GM21717 (cell line): Measurements from ENCODE around the gene ARMC5.
"Not testable (repeated sequence)": the region's sequence is repeated elsewhere in the genome, so short reads cannot be mapped to it uniquely, and the experiment has no call there.

ENCODE experiments used
- ATAC-seq: cut with Tn5 transposase; IDR thresholded peaks from one replicate; pipeline ENCODE4 v1.9.1; 2021; ENCODE audit warnings: mild to moderate bottlenecking, moderate library complexity; ENCODE audit not compliant: unreplicated experiment

The ARMC5 gene

DNA sequence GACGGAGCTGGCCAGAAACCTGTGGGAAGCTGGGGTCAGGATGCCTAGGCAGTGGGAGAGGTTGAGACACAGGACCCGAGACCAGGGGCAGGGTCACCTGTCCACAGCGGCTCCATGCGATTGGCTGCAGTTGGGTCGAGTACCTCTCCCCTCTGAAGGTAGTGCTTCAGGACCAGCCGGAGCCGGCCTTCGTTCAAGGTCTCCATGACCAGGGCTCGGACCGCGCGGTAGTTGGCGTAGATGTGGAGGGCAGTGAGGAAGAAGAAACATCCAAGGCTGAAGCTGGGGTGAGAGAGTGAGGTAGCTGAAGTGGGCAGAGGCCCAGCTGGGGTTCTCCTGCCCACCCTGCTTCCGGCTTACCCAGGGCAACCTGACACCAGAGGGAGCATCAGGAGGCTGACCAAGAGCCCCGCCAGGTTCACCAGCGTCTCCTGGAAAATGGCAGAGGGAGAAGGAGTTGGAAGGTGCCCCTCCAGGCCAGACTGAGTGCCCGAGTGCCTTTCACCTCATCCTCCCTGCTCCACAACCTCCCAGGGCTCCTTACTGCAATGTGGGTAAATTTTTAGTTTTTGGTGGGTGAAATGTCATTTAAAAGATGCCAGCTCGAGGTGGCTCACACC is 34.3 kb downstream of the ARMC5 start:
- no peak for ATAC-seq

DNA sequence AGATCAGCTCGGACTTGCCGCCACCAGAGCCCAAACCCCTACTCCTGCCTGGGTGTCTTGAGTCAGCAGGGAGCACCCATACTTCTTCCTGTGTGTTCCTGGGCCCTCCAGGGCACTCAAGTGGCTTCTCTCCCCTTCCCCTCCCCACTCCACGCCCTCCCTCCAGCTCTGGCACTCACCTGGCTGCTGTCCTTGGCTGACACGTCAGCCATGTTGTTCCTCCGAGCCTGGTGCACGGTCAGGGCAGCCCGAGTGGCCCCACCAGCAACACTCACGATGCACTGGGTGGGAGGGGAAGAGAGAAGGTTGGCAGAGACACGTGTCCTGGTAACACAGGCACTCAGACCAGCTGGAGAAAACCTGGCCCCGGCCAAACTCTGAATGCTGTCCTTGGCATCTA is 37.4 kb downstream of the ARMC5 start:
- ATAC-seq = no peak

DNA sequence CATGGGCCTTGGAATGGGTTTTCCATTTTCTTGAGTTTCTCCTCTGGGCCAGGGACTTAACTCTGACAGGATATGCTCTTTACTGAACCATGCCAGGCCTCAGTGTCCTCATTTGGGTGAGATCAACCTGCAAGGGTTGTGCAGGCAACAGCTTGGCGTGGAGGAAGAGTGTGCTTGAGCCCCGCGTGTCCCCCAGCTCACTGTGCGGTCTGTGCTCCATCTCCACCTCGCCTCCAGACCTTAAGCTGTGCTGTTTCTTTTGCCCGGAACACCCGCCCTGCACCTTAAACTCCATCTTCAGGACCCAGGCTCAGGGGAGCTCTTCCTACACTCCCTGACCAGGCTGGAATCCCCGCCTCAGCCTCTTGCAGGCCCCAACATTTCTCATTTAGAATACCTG is 39.2 kb downstream of the ARMC5 start:
- ATAC-seq = no peak

DNA sequence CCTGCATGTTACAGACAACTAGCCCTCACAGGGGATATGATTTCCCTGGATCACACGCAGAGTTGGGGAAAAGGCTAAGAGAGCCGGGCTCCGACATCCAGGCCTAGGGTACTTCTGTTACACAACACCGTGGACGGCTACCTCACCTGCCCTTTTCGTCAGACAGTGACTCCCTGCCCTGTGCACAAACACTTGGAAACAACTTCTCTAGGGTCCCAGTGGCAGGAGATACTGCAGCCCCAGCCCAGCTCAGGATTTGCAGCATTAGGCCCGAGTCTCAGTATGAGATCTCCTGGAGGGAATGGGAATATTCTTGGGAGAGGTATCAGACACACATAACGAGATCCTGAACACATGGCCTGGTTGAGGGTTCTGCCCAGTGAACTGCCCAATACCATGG is 40.6 kb downstream of the ARMC5 start:
- ATAC-seq = no peak

- no peak for ATAC-seq
These were observed 42.1 kb downstream of the ARMC5 start for GRCh38 chr16:31501226-31501965.

GRCh38 chr16:31501966-31502348 is 42.7 kb downstream of the ARMC5 start:
- ATAC-seq = no peak

DNA sequence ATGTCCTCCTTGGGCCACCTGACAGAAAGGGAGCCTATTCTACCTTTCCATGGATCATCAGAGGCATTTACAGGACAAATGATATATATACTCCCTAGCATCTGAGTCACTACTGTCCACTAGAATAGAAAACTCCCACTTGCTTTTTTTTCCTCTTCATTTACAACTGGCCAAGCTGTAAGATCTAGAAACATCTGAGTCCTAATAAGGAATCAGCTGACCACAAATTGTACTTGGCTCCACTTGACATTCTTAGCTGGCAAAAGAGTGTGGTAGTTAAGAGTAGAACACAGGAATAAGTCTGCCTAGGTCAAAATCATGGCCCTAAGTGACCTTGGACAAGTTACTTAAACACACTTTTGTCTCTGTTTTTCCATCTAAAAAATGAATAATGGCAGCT is 43.7 kb downstream of the ARMC5 start:
- ATAC-seq = no peak

DNA sequence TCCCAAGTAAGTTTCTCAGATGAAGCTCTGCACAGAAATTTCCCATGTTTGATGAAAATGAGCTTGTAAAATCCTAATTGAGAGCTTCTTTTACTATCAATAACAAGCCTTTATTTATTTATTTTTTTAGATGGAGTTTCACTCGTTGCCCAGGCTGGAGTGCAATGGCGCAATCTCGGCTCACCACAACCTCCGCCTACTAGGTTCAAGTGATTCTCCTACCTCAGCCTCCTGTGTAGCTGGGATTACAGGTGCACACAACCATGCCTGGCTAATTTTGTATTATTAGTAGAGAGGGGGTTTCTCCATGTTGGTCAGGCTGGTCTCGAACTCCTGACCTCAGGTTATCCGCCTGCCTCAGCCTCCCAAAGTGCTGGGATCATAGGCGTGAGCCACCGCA is 44.3 kb downstream of the ARMC5 start:
- not testable (repeated sequence) for ATAC-seq

GRCh38 chr16:31504159-31504558 is 44.9 kb downstream of the ARMC5 start:
- ATAC-seq = no peak

- ATAC-seq = no peak
These were observed 46.2 kb downstream of the ARMC5 start for GRCh38 chr16:31505483-31505882.

DNA sequence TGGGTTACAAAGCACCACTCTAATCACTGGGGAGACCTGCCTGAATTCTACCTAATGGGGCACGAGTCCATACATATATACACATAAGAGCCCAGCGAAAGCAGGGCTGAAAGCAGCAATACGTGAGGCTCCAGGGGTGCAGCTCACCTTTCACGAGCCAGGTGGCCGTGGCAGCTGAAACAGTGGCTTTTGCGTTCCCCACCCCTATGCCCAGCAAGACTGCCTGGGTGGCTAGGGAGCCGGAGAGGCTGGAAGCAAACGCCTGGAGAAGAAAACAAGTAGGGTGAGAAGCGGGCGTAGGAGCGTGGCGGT is 48.3 kb downstream of the ARMC5 start:
- peak; percentile 2 for ATAC-seq

DNA sequence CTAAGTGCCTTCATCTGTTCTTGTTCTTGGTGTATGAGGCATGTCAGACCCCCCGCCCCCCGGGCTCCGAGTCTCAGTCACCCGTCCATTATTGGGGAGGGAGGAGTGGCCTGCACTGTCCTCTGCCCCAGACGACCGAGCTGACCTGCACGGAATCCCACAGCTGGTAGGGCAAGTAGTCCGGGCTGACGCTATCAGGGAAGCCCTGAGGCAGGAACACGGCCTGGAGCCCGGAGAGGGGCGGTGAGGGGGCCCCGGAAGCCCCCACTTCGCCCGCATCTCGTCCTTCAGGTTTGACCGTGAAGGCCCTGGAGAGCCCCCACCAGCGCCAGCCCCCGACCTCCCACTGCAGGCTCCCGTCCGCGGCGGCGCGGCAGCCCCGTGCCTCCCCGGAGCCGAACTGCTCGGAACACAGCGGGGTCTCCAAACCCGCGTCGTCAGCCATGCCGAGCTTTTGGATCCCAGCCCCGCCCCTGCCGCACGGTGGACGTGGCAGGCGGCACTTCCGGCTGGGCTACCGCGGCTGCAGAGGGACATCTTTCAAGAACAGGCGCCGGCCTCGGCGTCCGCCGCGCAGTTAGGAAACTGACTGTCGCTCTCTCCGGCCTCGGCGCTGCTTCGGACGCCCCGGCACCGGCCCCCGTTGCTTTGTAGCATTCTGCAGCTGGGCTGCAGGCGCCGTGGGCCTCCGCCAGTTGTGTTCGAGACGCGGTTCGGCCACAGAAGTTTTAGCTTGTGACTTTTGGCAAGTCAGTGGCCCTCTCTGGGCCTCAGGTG is 48.8 kb downstream of the ARMC5 start, which contains the start of gene RUSF1:
Gene RUSF1 (minus strand): TSS at position 463 of the 777 bp plus-strand sequence. CDS start 18 bp downstream, at position 445.
- peak; percentile 78 for ATAC-seq

- ATAC-seq = no peak
These were observed 49.5 kb downstream of the ARMC5 start for GRCh38 chr16:31508706-31509195.

DNA sequence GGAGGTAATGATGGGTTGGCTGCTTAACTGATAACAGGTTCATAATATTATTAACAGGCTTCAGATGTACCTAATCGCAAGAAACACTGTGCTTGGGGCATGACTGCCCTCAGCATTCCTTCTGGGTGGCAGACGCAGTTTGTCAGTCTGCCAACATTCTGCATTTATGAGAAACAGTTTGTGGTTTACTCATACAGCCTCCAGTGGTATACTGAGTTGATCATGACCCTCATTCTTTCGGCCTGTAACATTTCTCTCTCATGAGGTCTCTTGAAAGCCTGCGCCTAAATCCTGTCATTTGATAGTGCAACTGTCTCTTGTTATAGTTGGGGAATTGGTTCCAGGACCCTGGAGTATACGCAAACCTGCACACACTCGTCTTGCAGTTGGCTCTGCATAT is 53.8 kb downstream of the ARMC5 start:
- no peak for ATAC-seq

GRCh38 chr16:31513884-31514283 is 54.6 kb downstream of the ARMC5 start:
- no peak for ATAC-seq
